Muscle layer of duodenum (tissue), 2 donors: ENCODE results near the gene B3GNT8.
A peak's percentile ranks its signal among the peaks of the same experiment; 100 is the strongest.

Source experiments
- H3K27ac ChIP-seq: one replicate; pipeline ENCODE4 v1.7.0; 2013; ENCODE audit warnings: mild to moderate bottlenecking, low read length
- H3K27me3 ChIP-seq: one replicate; pipeline ENCODE4 v1.7.0; 2013; ENCODE audit warnings: low read depth, mild to moderate bottlenecking, control low read depth, low read length
- H3K36me3 ChIP-seq, 2 donors: one replicate each; pipeline ENCODE4 v1.7.0; 2013; ENCODE audit warnings: low read length in 2 of 2, control low read depth in 1 of 2, mild to moderate bottlenecking in 1 of 2; ENCODE audit not compliant: insufficient read depth in 2 of 2, control insufficient read depth in 1 of 2
- H3K4me1 ChIP-seq, 2 donors: one replicate each; pipeline ENCODE4 v1.7.0; 2013; ENCODE audit warnings: low read length in 2 of 2, mild to moderate bottlenecking in 2 of 2, control low read depth in 1 of 2, moderate library complexity in 1 of 2; ENCODE audit not compliant: insufficient read depth in 2 of 2, control insufficient read depth in 1 of 2
- H3K4me3 ChIP-seq, 2 donors: one replicate each; pipeline ENCODE4 v1.7.0; 2013; ENCODE audit warnings: low read length in 2 of 2, low read depth in 1 of 2, mild to moderate bottlenecking in 1 of 2
- H3K9me3 ChIP-seq, 2 donors: one replicate each; pipeline ENCODE4 v1.7.0; 2013; ENCODE audit warnings: low read length in 2 of 2, control low read depth in 1 of 2, mild to moderate bottlenecking in 1 of 2; ENCODE audit not compliant: control insufficient read depth in 1 of 2
- donor health status: healthy.

The B3GNT8 gene

DNA sequence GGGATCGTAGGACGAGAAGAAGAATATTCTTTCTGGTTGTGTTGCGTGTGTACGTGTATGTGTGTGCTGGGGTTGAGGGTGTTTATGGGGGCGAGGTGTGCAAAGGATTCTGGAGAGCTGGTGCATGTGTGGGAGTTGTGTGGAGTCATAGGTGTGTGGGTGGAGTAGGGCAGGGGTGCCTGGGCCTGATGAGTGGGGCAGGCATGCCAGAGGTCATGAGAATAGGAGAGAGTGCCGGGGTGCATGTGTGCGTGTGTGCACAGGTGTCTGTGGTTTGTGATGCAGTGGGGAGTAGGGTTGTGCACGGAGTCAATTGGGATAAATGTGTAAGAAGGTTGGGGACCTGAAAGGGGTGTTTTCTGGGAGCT lies 50.2 kb downstream of the B3GNT8 start:
- Histone ChIP-seq H3K4me3 (peak overlapping the region; percentile 58 to 79), H3K4me1 (peaks cover 0 to 33% of the 10 kb centered on the region in 2 donors), H3K27ac (no peak overlapping the region)

DNA sequence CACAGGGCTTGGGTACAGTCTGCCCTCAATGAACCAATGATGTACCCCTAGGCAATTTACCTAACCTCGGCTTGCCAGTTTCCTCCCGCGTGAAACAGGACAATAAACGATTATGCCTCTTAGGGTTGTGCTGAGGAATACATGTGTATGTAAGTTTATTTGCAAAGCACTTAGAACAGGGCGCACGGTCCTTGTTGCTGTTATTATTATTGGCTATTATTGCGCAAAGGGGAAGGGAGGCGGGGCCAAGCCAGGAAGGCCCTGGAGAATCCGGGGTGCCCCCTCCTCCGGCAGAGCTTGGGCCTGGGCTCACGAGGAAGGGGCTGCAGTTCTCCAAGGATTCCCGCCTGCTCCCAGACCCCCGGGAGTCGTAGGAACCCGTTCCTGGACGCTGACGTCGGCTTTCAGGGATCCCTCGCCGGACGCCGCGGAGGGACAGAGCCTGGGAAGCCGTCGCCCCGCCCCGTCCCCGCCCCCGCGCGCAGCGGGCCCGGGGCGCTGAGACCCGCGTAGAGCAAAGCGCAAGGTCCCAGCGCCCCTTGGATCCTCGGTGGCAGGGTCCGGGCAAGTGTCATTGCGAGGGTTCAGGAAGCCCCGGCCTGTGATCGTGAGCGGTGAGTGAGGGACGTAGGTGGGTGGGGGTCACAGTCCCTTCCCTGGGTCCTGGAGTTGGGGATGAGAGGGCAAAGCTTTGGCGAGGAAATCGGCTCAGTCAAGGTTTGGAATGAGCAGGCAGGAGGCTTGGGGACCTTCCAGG lies 50.8 kb downstream of the B3GNT8 start, which contains the start of gene TMEM91:
TSS of gene TMEM91 (plus strand) at position 293 of the 757 bp plus-strand sequence. CDS start 1,777 bp downstream, outside the sequence.
- peaks cover 0 to 33% of the 10 kb centered on the region in 2 donors for H3K4me1 ChIP-seq
- peak within 1 kb of the TSS; percentile 29 for H3K27ac ChIP-seq
- no peaks in the 10 kb centered on the region for H3K27me3 ChIP-seq
- no peaks in the 10 kb centered on the region for H3K9me3 ChIP-seq
- H3K4me3 ChIP-seq, result peak within 1 kb of the TSS; percentile 58 to 79
- H3K36me3 ChIP-seq, result no peaks in the 10 kb centered on the region

More for the DNA sequence above, 50.2 kb downstream of the B3GNT8 start:
- Histone ChIP-seq H3K9me3 (no peaks in the 10 kb centered on the region), H3K36me3 (no peaks in the 10 kb centered on the region), H3K27me3 (no peaks in the 10 kb centered on the region)
